ENCODE measurements around the gene TNFAIP2. TPM values are rescaled to one million over a fixed set of nuclear protein-coding genes. Genes with fewer than 3 reads are reported as not detected.
A peak's percentile ranks its signal among the peaks of the same experiment; 100 is the strongest.

TNFAIP2 gene
- total and polyA plus RNA-seq, 9 of the 15 experiments (the other 6 are each of a cell fraction or from before 2014, with no cell fraction given), result 22.6 to 68.6 (median 44.6) TPM

DNA sequence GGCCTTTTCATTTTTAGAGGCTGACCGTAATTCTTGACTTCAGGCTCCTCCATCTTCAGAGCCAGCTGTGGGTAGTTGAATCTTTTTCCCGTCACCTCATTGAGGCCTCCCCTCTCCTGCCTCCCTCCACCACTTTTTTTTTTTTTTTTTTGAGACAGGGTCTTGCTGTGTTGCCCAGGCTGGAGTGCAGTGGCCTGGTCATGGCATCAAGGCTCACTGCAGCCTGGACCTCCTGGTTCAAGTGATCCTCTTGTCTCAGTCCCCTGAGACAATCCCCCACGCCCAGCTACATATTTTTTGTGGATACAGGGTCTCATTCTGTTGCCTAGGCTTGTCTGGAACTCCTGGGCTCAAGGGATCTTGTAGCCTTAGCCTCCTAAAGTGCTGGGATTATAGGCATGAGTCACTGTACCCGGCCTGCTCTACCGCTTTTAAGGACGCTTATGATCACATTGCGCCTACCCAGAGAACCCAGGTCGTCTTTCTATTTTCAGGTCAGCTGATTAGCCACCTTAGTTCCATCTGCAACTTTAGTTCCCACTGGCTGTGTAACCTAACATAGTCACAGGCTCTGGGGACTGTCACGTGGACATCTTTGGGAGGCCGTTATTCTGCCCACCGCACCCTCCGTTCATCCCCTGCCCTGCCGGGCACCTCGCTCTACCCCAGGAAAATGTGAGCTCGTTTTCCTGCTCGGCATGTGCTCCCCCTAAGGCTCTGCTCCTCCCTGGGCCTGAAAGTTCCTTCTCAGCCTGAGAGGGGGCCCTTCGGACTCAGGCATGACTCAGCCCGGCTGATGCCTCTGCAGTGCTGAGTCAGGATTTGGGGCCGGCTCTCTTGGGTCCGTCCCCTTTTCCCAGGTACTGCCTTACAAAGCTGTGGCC, 13.4 kb downstream of the TNFAIP2 start (continued):
- TF ChIP-seq, protein P1, sequence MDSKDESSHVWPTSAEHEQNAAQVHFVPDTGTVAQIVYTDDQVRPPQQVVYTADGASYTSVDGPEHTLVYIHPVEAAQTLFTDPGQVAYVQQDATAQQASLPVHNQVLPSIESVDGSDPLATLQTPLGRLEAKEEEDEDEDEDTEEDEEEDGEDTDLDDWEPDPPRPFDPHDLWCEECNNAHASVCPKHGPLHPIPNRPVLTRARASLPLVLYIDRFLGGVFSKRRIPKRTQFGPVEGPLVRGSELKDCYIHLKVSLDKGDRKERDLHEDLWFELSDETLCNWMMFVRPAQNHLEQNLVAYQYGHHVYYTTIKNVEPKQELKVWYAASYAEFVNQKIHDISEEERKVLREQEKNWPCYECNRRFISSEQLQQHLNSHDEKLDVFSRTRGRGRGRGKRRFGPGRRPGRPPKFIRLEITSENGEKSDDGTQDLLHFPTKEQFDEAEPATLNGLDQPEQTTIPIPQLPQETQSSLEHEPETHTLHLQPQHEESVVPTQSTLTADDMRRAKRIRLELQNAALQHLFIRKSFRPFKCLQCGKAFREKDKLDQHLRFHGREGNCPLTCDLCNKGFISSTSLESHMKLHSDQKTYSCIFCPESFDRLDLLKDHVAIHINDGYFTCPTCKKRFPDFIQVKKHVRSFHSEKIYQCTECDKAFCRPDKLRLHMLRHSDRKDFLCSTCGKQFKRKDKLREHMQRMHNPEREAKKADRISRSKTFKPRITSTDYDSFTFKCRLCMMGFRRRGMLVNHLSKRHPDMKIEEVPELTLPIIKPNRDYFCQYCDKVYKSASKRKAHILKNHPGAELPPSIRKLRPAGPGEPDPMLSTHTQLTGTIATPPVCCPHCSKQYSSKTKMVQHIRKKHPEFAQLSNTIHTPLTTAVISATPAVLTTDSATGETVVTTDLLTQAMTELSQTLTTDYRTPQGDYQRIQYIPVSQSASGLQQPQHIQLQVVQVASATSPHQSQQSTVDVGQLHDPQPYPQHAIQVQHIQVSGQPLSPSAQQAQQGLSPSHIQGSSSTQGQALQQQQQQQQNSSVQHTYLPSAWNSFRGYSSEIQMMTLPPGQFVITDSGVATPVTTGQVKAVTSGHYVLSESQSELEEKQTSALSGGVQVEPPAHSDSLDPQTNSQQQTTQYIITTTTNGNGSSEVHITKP (IDR thresholded peaks at IDR 0.05; ENCODE audit: partially characterized antibody), result no peak
- TF ChIP-seq, protein P2, sequence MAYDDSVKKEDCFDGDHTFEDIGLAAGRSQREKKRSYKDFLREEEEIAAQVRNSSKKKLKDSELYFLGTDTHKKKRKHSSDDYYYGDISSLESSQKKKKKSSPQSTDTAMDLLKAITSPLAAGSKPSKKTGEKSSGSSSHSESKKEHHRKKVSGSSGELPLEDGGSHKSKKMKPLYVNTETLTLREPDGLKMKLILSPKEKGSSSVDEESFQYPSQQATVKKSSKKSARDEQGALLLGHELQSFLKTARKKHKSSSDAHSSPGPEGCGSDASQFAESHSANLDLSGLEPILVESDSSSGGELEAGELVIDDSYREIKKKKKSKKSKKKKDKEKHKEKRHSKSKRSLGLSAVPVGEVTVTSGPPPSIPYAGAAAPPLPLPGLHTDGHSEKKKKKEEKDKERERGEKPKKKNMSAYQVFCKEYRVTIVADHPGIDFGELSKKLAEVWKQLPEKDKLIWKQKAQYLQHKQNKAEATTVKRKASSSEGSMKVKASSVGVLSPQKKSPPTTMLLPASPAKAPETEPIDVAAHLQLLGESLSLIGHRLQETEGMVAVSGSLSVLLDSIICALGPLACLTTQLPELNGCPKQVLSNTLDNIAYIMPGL (CRISPR knock-in tag; IDR thresholded peaks at IDR 0.05), result no peak
- TF ChIP-seq RBM39 (optimal IDR thresholded peaks at IDR 0.05; ENCODE audit: low read depth, low read length) (no peak), HDAC2 (IDR thresholded peaks at IDR 0.05) (peak; percentile 57; the same call in 1 of the 2 replicates), NR4A1 (CRISPR knock-in tag; IDR thresholded peaks at IDR 0.05) (no peak), NR4A1 (tag; IDR thresholded peaks at IDR 0.05) (peak; percentile 89), PHTF2 (CRISPR knock-in tag; IDR thresholded peaks at IDR 0.05) (no peak), ELF1 (tag; IDR thresholded peaks at IDR 0.05) (no peak), NCOA6 (IDR thresholded peaks at IDR 0.05) (no peak), ESRRB (CRISPR knock-in tag; IDR thresholded peaks at IDR 0.05; ENCODE audit: borderline replicate concordance) (no peak), ZFP30 (CRISPR knock-in tag; IDR thresholded peaks at IDR 0.05; ENCODE audit: borderline replicate concordance) (no peak), KHSRP (IDR thresholded peaks at IDR 0.05) (no peak), ZNF707 (CRISPR knock-in tag; conservative IDR thresholded peaks at IDR 0.05) (no peak)
- TF ChIP-seq, protein P3, sequence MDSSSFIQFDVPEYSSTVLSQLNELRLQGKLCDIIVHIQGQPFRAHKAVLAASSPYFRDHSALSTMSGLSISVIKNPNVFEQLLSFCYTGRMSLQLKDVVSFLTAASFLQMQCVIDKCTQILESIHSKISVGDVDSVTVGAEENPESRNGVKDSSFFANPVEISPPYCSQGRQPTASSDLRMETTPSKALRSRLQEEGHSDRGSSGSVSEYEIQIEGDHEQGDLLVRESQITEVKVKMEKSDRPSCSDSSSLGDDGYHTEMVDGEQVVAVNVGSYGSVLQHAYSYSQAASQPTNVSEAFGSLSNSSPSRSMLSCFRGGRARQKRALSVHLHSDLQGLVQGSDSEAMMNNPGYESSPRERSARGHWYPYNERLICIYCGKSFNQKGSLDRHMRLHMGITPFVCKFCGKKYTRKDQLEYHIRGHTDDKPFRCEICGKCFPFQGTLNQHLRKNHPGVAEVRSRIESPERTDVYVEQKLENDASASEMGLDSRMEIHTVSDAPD (CRISPR knock-in tag; IDR thresholded peaks at IDR 0.05), result no peak
- TF ChIP-seq, protein P4, sequence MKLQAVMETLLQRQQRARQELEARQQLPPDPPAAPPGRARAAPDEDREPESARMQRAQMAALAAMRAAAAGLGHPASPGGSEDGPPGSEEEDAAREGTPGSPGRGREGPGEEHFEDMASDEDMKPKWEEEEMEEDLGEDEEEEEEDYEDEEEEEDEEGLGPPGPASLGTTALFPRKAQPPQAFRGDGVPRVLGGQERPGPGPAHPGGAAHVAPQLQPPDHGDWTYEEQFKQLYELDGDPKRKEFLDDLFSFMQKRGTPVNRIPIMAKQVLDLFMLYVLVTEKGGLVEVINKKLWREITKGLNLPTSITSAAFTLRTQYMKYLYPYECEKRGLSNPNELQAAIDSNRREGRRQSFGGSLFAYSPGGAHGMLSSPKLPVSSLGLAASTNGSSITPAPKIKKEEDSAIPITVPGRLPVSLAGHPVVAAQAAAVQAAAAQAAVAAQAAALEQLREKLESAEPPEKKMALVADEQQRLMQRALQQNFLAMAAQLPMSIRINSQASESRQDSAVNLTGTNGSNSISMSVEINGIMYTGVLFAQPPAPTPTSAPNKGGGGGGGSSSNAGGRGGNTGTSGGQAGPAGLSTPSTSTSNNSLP (IDR thresholded peaks at IDR 0.05; ENCODE audit: borderline replicate concordance, low read depth, low read length), result no peak
- TF ChIP-seq, protein P5, sequence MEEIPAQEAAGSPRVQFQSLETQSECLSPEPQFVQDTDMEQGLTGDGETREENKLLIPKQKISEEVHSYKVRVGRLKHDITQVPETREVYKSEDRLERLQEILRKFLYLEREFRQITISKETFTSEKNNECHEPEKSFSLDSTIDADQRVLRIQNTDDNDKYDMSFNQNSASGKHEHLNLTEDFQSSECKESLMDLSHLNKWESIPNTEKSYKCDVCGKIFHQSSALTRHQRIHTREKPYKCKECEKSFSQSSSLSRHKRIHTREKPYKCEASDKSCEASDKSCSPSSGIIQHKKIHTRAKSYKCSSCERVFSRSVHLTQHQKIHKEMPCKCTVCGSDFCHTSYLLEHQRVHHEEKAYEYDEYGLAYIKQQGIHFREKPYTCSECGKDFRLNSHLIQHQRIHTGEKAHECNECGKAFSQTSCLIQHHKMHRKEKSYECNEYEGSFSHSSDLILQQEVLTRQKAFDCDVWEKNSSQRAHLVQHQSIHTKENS (CRISPR knock-in tag; IDR thresholded peaks at IDR 0.05), result no peak
- TF ChIP-seq, protein P6, sequence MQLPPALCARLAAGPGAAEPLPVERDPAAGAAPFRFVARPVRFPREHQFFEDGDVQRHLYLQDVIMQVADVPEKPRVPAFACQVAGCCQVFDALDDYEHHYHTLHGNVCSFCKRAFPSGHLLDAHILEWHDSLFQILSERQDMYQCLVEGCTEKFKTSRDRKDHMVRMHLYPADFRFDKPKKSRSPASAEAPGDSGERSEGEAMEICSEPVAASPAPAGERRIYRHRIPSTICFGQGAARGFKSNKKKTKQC (CRISPR knock-in tag; IDR thresholded peaks at IDR 0.05), result no peak

Data from K562 (cell line).